Small intestine (tissue), 7 donors: ENCODE results near the gene MNAT1. TPM values are rescaled to one million over a fixed set of nuclear protein-coding genes. Genes with fewer than 3 reads are reported as not detected.
A peak's percentile ranks its signal among the peaks of the same experiment; 100 is the strongest.

Experiments used
- DNase-seq, 2 donors: peaks; one replicate each; pipeline versions ENCODE4 v3.0.0 to v3.0.0-alpha.2; 2013
- FAIRE-seq: peaks from 2 replicates; lab custom pipeline; 2012; peaks lifted over from hg19 to GRCh38; lab: Jason Lieb, UNC
- H3K27ac ChIP-seq, 3 donors: one replicate each; pipeline ENCODE4 v1.5.1; 2013; ENCODE audit warnings: low read length in 2 of 3, mild to moderate bottlenecking in 2 of 3, control low read depth in 1 of 3, inconsistent platforms in 1 of 3, low read depth in 1 of 3, moderate library complexity in 1 of 3
- H3K27me3 ChIP-seq, 3 donors: one replicate each; pipeline ENCODE4 v1.6.1; 2013; ENCODE audit warnings: low read length in 3 of 3, inconsistent platforms in 1 of 3; ENCODE audit not compliant: control insufficient read depth in 3 of 3, insufficient read depth in 3 of 3
- H3K36me3 ChIP-seq, 3 donors: one replicate each; pipeline ENCODE4 v1.6.1; 2013; ENCODE audit warnings: low read length in 3 of 3, inconsistent platforms in 1 of 3, low read depth in 1 of 3, mild to moderate bottlenecking in 1 of 3, moderate library complexity in 1 of 3; ENCODE audit not compliant: control insufficient read depth in 3 of 3, insufficient read depth in 2 of 3
- H3K4me1 ChIP-seq, 3 donors: one replicate each; pipeline ENCODE4 v1.6.1; 2013; ENCODE audit warnings: low read length in 2 of 3, inconsistent platforms in 1 of 3, low read depth in 1 of 3, mild to moderate bottlenecking in 1 of 3, moderate library complexity in 1 of 3; ENCODE audit not compliant: control insufficient read depth in 3 of 3, insufficient read depth in 2 of 3
- H3K4me3 ChIP-seq, 3 donors: one replicate each; pipeline ENCODE4 v1.5.1; 2013; ENCODE audit warnings: low read length in 3 of 3, control low read depth in 1 of 3, inconsistent platforms in 1 of 3, low read depth in 1 of 3, mild to moderate bottlenecking in 1 of 3, moderate library complexity in 1 of 3
- H3K9me3 ChIP-seq, 2 donors: one replicate each; pipeline ENCODE4 v1.6.1; 2013; ENCODE audit warnings: low read depth in 1 of 2, low read length in 1 of 2; ENCODE audit not compliant: control insufficient read depth in 2 of 2, insufficient read depth in 1 of 2
- WGBS, 3 donors: extraction: QIAGEN DNeasy Blood & Tissue Kit; methylation state at CpG; one replicate each; pipeline ENCODE4 v1.1.7; 2013; 5-methylcytosine and 5-hydroxymethylcytosine counted together
- polyA plus RNA-seq, 4 donors: library from polyadenylated mRNA; stranded (reverse) in 3 of 4; unstranded in 1 of 4; fragments of 200-250 nt in 3 of 4; fragments of 120-200 nt in 1 of 4; gene quantifications; one replicate each; pipeline versions ENCODE4 v1.2.1 to v1.2.3, GENCODE V29; 2013
- donor health status: healthy with polysubstance abuse.
- donor health status: control.
- donor health status: control.
- donor health status: Bipolar disorder and iron deficiency.
- donor health status: healthy.

Gene MNAT1
- polyA plus RNA-seq, 4 donors = 9.5 to 28.7 (median 12.8) TPM

GRCh38 chr14:60926002-60926401 lies 191.4 kb downstream of the MNAT1 start:
- FAIRE-seq (no peak), DNase-seq (no peak)
- Histone ChIP-seq H3K4me3 (no peak overlapping the region), H3K27ac (no peak overlapping the region), H3K36me3 (peaks cover 0 to 3% (median 0%) of the 10 kb centered on the region in 3 donors), H3K27me3 (no peaks in the 10 kb centered on the region), H3K9me3 (no peaks in the 10 kb centered on the region), H3K4me1 (no peaks in the 10 kb centered on the region)
- WGBS, 3 donors = 79 to 93% (median 92%) methylated on average over 3 of the region's 3 CpGs

- H3K9me3 ChIP-seq = peaks cover 0 to 2% of the 10 kb centered on the region in 2 donors
- no peak for DNase-seq
- FAIRE-seq = no peak
- no peak overlapping the region for H3K4me3 ChIP-seq
- H3K4me1 ChIP-seq = no peaks in the 10 kb centered on the region
- 84 to 93% (median 88%) methylated on average over 1 of the region's 1 CpG for WGBS, 3 donors
- H3K27ac ChIP-seq = no peak overlapping the region
- H3K36me3 ChIP-seq = peaks cover 0 to 7% (median 0%) of the 10 kb centered on the region in 3 donors
- H3K27me3 ChIP-seq = no peaks in the 10 kb centered on the region
These were observed 196.7 kb downstream of the MNAT1 start for GRCh38 chr14:60931218-60931617.

GRCh38 chr14:60933920-60934655 lies 199.5 kb downstream of the MNAT1 start:
- H3K27ac ChIP-seq = no peak overlapping the region
- H3K36me3 ChIP-seq = peaks cover 0 to 4% (median 0%) of the 10 kb centered on the region in 3 donors
- H3K27me3 ChIP-seq = no peaks in the 10 kb centered on the region
- H3K4me3 ChIP-seq = no peak overlapping the region
- H3K4me1 ChIP-seq = no peaks in the 10 kb centered on the region
- H3K9me3 ChIP-seq = peaks cover 0 to 2% of the 10 kb centered on the region in 2 donors
- peak; percentile 70 to 79 for DNase-seq
- WGBS, 3 donors = 40 to 70% (median 51%) methylated on average over 8 of the region's 8 CpGs
- FAIRE-seq = no peak

GRCh38 chr14:60935319-60935718 lies 200.8 kb downstream of the MNAT1 start:
- Histone ChIP-seq H3K27ac (no peak overlapping the region), H3K27me3 (no peaks in the 10 kb centered on the region), H3K4me3 (no peak overlapping the region), H3K4me1 (no peaks in the 10 kb centered on the region), H3K9me3 (peaks cover 0 to 2% of the 10 kb centered on the region in 2 donors), H3K36me3 (peaks cover 0 to 4% (median 0%) of the 10 kb centered on the region in 3 donors)
- FAIRE-seq = no peak
- no peak for DNase-seq

GRCh38 chr14:60943637-60944032 lies 209.1 kb downstream of the MNAT1 start:
- no peaks in the 10 kb centered on the region for H3K9me3 ChIP-seq
- H3K36me3 ChIP-seq = no peaks in the 10 kb centered on the region
- no peak overlapping the region for H3K4me3 ChIP-seq
- 79 to 94% (median 92%) methylated on average over 1 of the region's 1 CpG for WGBS, 3 donors
- DNase-seq (no peak), FAIRE-seq (no peak)
- no peaks in the 10 kb centered on the region for H3K4me1 ChIP-seq
- H3K27ac ChIP-seq = no peak overlapping the region
- H3K27me3 ChIP-seq = no peaks in the 10 kb centered on the region

GRCh38 chr14:60944204-60944603 lies 209.6 kb downstream of the MNAT1 start:
- no peak overlapping the region for H3K27ac ChIP-seq
- no peaks in the 10 kb centered on the region for H3K27me3 ChIP-seq
- no peak for FAIRE-seq
- no peaks in the 10 kb centered on the region for H3K9me3 ChIP-seq
- H3K36me3 ChIP-seq = no peaks in the 10 kb centered on the region
- H3K4me1 ChIP-seq = no peaks in the 10 kb centered on the region
- DNase-seq = no peak
- WGBS, 3 donors = 30 to 48% (median 34%) methylated on average over 4 of the region's 4 CpGs
- no peak overlapping the region for H3K4me3 ChIP-seq

GRCh38 chr14:60945984-60946383 lies 211.4 kb downstream of the MNAT1 start:
- Histone ChIP-seq H3K4me3 (no peak overlapping the region), H3K27ac (no peak overlapping the region), H3K9me3 (no peaks in the 10 kb centered on the region), H3K27me3 (no peaks in the 10 kb centered on the region), H3K36me3 (no peaks in the 10 kb centered on the region), H3K4me1 (no peaks in the 10 kb centered on the region)
- FAIRE-seq (no peak), DNase-seq (no peak)
- 70 to 87% (median 78%) methylated on average over 1 of the region's 1 CpG for WGBS, 3 donors

- no peaks in the 10 kb centered on the region for H3K27me3 ChIP-seq
- H3K4me1 ChIP-seq = no peaks in the 10 kb centered on the region
- H3K36me3 ChIP-seq = no peaks in the 10 kb centered on the region
- no peaks in the 10 kb centered on the region for H3K9me3 ChIP-seq
- H3K4me3 ChIP-seq = no peak overlapping the region
- WGBS, 3 donors = 89 to 95% (median 93%) methylated on average over 3 of the region's 3 CpGs
- H3K27ac ChIP-seq = no peak overlapping the region
- DNase-seq (no peak), FAIRE-seq (no peak)
These were observed 212.2 kb downstream of the MNAT1 start for GRCh38 chr14:60946773-60947172.
